Measurements from ENCODE around the gene DOCK11. TPM values are rescaled to one million over a fixed set of nuclear protein-coding genes. Genes with fewer than 3 reads are reported as not detected.

The DOCK11 gene
- total RNA-seq, 4 donors from 2014 or later: 61.9 to 139 (median 80.1) TPM

- peak overlapping the region in 3 of 4 donors; percentile 41 to 52 (median 45) for H3K27ac ChIP-seq
- peak; percentile 35 for ATAC-seq
- no peaks in the 10 kb centered on the region for H3K36me3 ChIP-seq
- H3K27me3 ChIP-seq: no peaks in the 10 kb centered on the region
- H3K4me1 ChIP-seq: peaks cover 0 to 57% (median 0%) of the 10 kb centered on the region in 3 donors
- 17 to 36% methylated on average over 2 to 3 of the region's 3 CpGs for WGBS, 2 donors (ENCODE audit: low coverage in 1 of 2)
- no peaks in the 10 kb centered on the region for H3K9me3 ChIP-seq
- H3K4me3 ChIP-seq: no peak overlapping the region
- TF ChIP-seq EP300 (IDR thresholded peaks at IDR 0.05): no peak
- TF ChIP-seq CTCF (IDR thresholded peaks at IDR 0.05): no peak
- no peak for TF ChIP-seq POLR2A (IDR thresholded peaks at IDR 0.05)
- no peak for TF ChIP-seq POLR2AphosphoS5 (IDR thresholded peaks at IDR 0.05)
Observed at GRCh38 chrX:118530219-118530911, 34.8 kb downstream of the DOCK11 start.

GRCh38 chrX:118534716-118535493 lies 39.3 kb downstream of the DOCK11 start:
- ATAC-seq: no peak
- Histone ChIP-seq H3K4me1 (peaks cover 0 to 74% (median 0%) of the 10 kb centered on the region in 3 donors), H3K27me3 (no peaks in the 10 kb centered on the region), H3K9me3 (no peaks in the 10 kb centered on the region), H3K27ac (peak overlapping the region in 2 of 4 donors; percentile 63 to 65), H3K36me3 (no peaks in the 10 kb centered on the region), H3K4me3 (no peak overlapping the region)
- WGBS, 2 donors (ENCODE audit: low coverage in 1 of 2): 68 to 72% methylated on average over 6 to 7 of the region's 9 CpGs
- TF ChIP-seq POLR2AphosphoS5 (IDR thresholded peaks at IDR 0.05): no peak
- no peak for TF ChIP-seq EP300 (IDR thresholded peaks at IDR 0.05)
- TF ChIP-seq POLR2A (IDR thresholded peaks at IDR 0.05): no peak
- no peak for TF ChIP-seq CTCF (IDR thresholded peaks at IDR 0.05)

DNA sequence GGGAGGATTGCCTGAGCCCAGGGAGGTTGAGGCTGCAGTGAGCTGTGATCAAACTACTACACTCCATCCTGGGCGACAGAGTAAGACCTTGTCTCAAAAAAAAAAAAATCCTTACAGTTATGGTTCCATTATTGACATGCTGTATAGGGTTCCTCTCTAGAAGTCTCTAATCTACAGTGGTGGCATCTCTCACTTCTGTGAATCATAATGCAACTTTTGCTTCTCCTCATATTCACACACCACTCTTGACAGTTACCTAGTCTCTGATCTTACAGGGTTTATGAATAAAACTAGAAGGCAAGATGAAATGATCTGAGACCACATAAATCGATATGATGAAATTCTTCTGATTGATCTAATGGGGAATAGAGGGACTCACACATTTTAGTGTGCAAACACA lies 40.6 kb downstream of the DOCK11 start:
- TF ChIP-seq POLR2AphosphoS5 (IDR thresholded peaks at IDR 0.05): no peak
- no peak for TF ChIP-seq EP300 (IDR thresholded peaks at IDR 0.05)
- no peak for TF ChIP-seq CTCF (IDR thresholded peaks at IDR 0.05)
- no peak for TF ChIP-seq POLR2A (IDR thresholded peaks at IDR 0.05)
- Histone ChIP-seq H3K36me3 (no peaks in the 10 kb centered on the region), H3K27ac (peak overlapping the region in 3 of 4 donors; percentile 63 to 65 (median 65)), H3K27me3 (no peaks in the 10 kb centered on the region), H3K4me1 (peaks cover 0 to 63% (median 0%) of the 10 kb centered on the region in 3 donors), H3K4me3 (no peak overlapping the region), H3K9me3 (no peaks in the 10 kb centered on the region)
- WGBS, 2 donors (ENCODE audit: low coverage in 1 of 2): 52 to 100% methylated on average over 2 of the region's 2 CpGs
- no peak for ATAC-seq

GRCh38 chrX:118536687-118537461 lies 41.3 kb downstream of the DOCK11 start:
- Histone ChIP-seq H3K4me1 (peaks cover 0 to 63% (median 0%) of the 10 kb centered on the region in 3 donors), H3K27ac (peak overlapping the region in 3 of 4 donors; percentile 63 to 65 (median 65)), H3K9me3 (no peaks in the 10 kb centered on the region), H3K4me3 (no peak overlapping the region), H3K36me3 (no peaks in the 10 kb centered on the region), H3K27me3 (no peaks in the 10 kb centered on the region)
- 17 to 26% methylated on average over 5 to 6 of the region's 6 CpGs for WGBS, 2 donors (ENCODE audit: low coverage in 1 of 2)
- peak in 3 of 4 experiments; percentile 32 to 37 (median 36) for TF ChIP-seq CTCF (IDR thresholded peaks at IDR 0.05)
- TF ChIP-seq POLR2A (IDR thresholded peaks at IDR 0.05): no peak
- no peak for TF ChIP-seq EP300 (IDR thresholded peaks at IDR 0.05)
- no peak for TF ChIP-seq POLR2AphosphoS5 (IDR thresholded peaks at IDR 0.05)
- ATAC-seq: peak; percentile 34
